BLaER1 treated with 17β-estradiol and CSF1 and Interleukin-3, amounts not matched to agents 10 nM and 100 nM (cell line): ENCODE measurements around the gene TH.

Source experiments
- H3K27ac ChIP-seq, 11 experiments: shearing (Covaris generic); formaldehyde crosslinking; 2 replicates each; pipeline ENCODE4 v1.8.1; 2022
- H3K27me3 ChIP-seq, 11 experiments: shearing (Covaris generic); formaldehyde crosslinking; 2 replicates each; pipeline ENCODE4 v1.8.1; 2022
- H3K36me3 ChIP-seq, 11 experiments: shearing (Covaris generic); formaldehyde crosslinking; 2 replicates each; pipeline ENCODE4 v1.8.1; 2022
- H3K4me1 ChIP-seq, 10 experiments: shearing (Covaris generic); formaldehyde crosslinking; 2 replicates each; pipeline ENCODE4 v1.8.1; 2022
- H3K4me2 ChIP-seq, 11 experiments: shearing (Covaris generic); formaldehyde crosslinking; 2 replicates each; pipeline ENCODE4 v1.8.1; 2022
- H3K4me3 ChIP-seq, 10 experiments: shearing (Covaris generic); formaldehyde crosslinking; 2 replicates each; pipeline ENCODE4 v1.8.1; 2022
- H3K9ac ChIP-seq, 11 experiments: shearing (Covaris generic); formaldehyde crosslinking; 2 replicates each; pipeline ENCODE4 v1.8.1; 2022
- H3K9me3 ChIP-seq, 11 experiments: shearing (Covaris generic); formaldehyde crosslinking; replicated peaks in 1 of 11; 2 replicates each; pipeline ENCODE4 v1.8.1; 2022
- H4K20me1 ChIP-seq, 11 experiments: shearing (Covaris generic); formaldehyde crosslinking; 2 replicates each; pipeline ENCODE4 v1.8.1; 2022
- Cebpa-rat ChIP-seq, 11 experiments: shearing (Covaris generic); IDR thresholded peaks; 2 replicates each; pipeline ENCODE4 v1.8.1; 2022

TH gene

DNA sequence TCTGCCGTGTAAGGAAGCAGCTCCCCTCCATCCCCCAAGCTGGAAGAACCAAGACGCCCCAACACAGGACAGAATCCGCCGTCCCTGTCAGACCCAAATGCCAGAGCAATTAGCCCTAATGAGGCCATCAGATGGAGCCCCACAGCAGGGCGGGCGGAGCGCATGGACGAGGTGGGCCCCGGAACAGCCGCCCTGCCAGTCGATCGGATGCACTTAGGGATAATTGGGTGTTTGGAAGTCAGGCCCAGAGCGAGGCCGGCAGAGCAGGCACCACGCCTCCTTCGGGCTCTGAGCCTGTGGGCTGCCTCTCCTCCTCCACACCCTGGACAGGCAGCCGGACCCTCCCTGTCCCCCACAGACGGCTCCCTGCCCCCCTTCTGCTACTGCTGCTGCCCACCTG, 5.5 kb upstream of the TH start:
- no peaks in the 10 kb centered on the region for H3K9me3 ChIP-seq
- no peaks in the 10 kb centered on the region for H3K36me3 ChIP-seq
- no peak for TF ChIP-seq Cebpa-rat (IDR thresholded peaks at IDR 0.05)
- no peak overlapping the region for H3K9ac ChIP-seq
- H3K27me3 ChIP-seq = peaks cover 0 to 21% (median 14%) of the 10 kb centered on the region in 11 experiments; a peak in 17 of 22 replicates
- no peak overlapping the region for H3K27ac ChIP-seq
- H3K4me2 ChIP-seq = no peak overlapping the region
- no peak overlapping the region for H3K4me3 ChIP-seq
- H3K4me1 ChIP-seq = peaks cover 9 to 28% (median 24%) of the 10 kb centered on the region in 10 experiments; a peak in 17 of 20 replicates
- peaks cover 0 to 17% (median 0%) of the 10 kb centered on the region in 11 experiments; a peak in 7 of 22 replicates for H4K20me1 ChIP-seq

DNA sequence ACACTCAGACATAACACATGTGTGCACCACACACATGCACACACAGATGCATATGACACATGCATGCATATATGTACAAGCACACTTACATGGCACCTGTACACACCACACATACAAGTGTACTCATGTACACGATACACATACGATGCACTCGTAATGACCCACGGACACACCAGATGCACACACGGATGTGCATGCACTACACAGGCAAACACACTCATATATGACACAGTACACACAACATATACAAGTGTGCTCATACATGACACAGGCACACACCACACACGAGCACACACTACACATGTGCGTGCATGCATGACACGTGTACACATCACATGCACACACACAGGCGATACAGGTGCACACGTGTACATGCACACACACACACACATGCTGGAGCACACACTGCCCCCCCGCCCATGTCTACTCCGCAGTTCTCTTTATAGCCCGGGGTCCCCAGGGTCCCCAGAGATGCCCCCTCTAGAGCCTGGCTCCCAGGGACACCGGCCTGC, 4.8 kb upstream of the TH start:
- no peak overlapping the region for H3K4me3 ChIP-seq
- peaks cover 9 to 28% (median 24%) of the 10 kb centered on the region in 10 experiments; a peak in 17 of 20 replicates for H3K4me1 ChIP-seq
- no peak overlapping the region for H3K4me2 ChIP-seq
- no peak overlapping the region for H3K27ac ChIP-seq
- peaks cover 0 to 17% (median 0%) of the 10 kb centered on the region in 11 experiments; a peak in 7 of 22 replicates for H4K20me1 ChIP-seq
- TF ChIP-seq Cebpa-rat (IDR thresholded peaks at IDR 0.05) = no peak
- H3K27me3 ChIP-seq = peaks cover under 1 to 26% (median 16%) of the 10 kb centered on the region in 11 experiments; a peak in 18 of 22 replicates
- no peaks in the 10 kb centered on the region for H3K36me3 ChIP-seq
- no peak overlapping the region for H3K9ac ChIP-seq
- no peaks in the 10 kb centered on the region for H3K9me3 ChIP-seq

DNA sequence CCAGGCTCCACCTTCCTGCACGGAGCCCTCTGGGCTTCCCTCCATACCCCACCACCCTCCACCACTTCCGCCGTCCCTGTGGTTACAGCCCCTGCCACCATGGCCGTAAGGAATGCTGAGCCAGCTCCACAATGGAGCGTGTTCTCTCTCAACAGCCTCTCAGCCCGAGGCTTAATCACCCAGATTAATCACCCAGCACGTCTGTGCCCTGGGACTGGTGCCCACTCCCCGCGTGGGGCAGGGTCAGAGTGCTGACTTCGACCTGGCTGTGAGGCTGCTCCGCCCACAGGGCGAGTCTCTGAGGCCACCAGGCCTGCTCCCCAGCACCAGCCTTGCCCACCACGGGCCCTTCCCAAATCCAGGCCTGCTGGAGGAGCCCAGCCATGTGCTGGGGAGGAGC, 4.0 kb upstream of the TH start:
- H3K9me3 ChIP-seq = no peaks in the 10 kb centered on the region
- no peak overlapping the region for H3K27ac ChIP-seq
- H3K9ac ChIP-seq = no peak overlapping the region
- peaks cover 8 to 29% (median 20%) of the 10 kb centered on the region in 11 experiments; a peak in 18 of 22 replicates for H3K27me3 ChIP-seq
- peaks cover 9 to 22% (median 20%) of the 10 kb centered on the region in 10 experiments; a peak in 17 of 20 replicates for H3K4me1 ChIP-seq
- H3K4me3 ChIP-seq = no peak overlapping the region
- peak overlapping the region in 3 of 11 experiments; percentile 8 to 44 (median 39); a peak in 4 of 22 replicates for H3K4me2 ChIP-seq
- no peak for TF ChIP-seq Cebpa-rat (IDR thresholded peaks at IDR 0.05)
- H4K20me1 ChIP-seq = peaks cover 0 to 17% (median 0%) of the 10 kb centered on the region in 11 experiments; a peak in 7 of 22 replicates
- no peaks in the 10 kb centered on the region for H3K36me3 ChIP-seq

DNA sequence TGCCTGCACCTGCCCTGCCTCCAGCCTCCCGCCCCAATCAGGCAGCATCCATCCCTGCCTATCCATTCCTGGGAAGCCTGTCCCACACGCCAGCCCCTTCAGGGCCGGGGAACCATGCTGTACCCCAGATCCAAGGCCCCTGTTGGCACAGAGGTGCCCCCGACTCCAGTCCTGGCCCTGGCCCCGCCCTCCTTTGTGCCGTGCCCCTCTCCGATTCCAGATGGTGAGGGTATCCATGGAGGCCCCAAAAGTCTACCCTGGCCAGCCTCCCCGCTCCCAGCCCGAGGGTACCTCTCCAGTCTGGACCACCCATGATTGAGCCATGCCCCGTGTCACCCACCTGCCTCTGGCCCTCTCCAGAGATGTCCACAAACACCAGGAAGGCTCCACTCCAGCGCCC, 2.7 kb upstream of the TH start:
- H3K9me3 ChIP-seq = no peaks in the 10 kb centered on the region
- no peak overlapping the region for H3K27ac ChIP-seq
- H3K9ac ChIP-seq = no peak overlapping the region
- no peak for TF ChIP-seq Cebpa-rat (IDR thresholded peaks at IDR 0.05)
- H3K4me2 ChIP-seq = no peak overlapping the region
- H3K4me3 ChIP-seq = no peak overlapping the region
- H3K4me1 ChIP-seq = peaks cover 3 to 15% (median 12%) of the 10 kb centered on the region in 10 experiments; a peak in 17 of 20 replicates
- no peaks in the 10 kb centered on the region for H3K36me3 ChIP-seq
- peaks cover 14 to 29% (median 27%) of the 10 kb centered on the region in 11 experiments for H3K27me3 ChIP-seq
- H4K20me1 ChIP-seq = peaks cover 0 to 26% (median 0%) of the 10 kb centered on the region in 11 experiments; a peak in 8 of 22 replicates

DNA sequence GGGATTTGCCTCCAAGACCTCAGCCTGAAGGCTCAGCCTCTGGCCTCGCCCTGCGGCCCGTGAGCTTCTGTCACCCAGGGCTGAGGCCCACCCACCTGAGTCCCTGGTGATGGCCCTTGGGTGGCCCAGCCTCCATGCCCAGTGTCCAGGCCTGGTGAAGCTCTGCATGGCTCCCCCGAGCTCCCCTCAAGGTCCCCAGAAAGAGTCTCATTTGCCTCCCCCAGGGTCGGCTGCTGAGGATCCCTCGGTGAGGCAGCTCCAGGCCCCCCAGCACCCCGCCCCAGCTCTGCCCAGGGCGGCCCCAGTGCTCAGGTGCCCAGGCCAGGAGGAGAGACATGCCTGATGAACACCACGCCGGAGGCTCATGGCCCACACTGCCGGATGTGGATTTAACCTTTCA, 2.1 kb upstream of the TH start:
- no peak for TF ChIP-seq Cebpa-rat (IDR thresholded peaks at IDR 0.05)
- no peaks in the 10 kb centered on the region for H3K36me3 ChIP-seq
- H3K27me3 ChIP-seq = peaks cover 17 to 35% (median 31%) of the 10 kb centered on the region in 11 experiments
- H4K20me1 ChIP-seq = peaks cover 0 to 32% (median 0%) of the 10 kb centered on the region in 11 experiments; a peak in 7 of 22 replicates
- no peak overlapping the region for H3K4me2 ChIP-seq
- H3K27ac ChIP-seq = no peak overlapping the region
- H3K9me3 ChIP-seq = no peaks in the 10 kb centered on the region
- no peak overlapping the region for H3K9ac ChIP-seq
- peaks cover 0 to 12% (median 9%) of the 10 kb centered on the region in 10 experiments; a peak in 14 of 20 replicates for H3K4me1 ChIP-seq
- H3K4me3 ChIP-seq = no peak overlapping the region

DNA sequence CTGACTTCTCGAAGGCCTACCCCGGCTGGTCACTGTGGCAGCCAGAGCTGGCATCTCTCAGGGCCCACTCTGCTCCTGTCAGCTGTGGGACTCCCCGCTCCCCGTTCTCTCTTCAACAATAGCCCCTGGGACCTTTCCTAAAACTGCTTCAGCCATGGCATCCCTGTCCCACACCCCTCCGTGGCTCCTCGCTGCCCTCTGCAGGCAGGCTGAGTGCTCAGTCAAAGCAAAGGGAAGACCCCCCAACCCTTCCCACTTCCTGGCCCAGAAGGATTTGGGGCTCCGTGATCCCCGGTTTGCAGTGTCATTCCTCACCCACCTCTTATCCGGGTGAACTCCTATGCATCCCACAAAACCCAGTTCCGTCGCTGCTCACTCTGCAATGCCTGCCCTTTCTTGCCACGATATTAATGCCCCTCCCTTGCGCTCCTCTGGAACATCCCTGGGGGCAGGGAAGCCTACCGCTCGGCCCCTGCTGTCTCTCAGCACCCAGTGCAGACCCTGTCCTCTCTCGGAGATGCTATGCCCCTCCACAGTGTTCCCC, 1.6 kb upstream of the TH start:
- peaks cover 0 to 33% (median 0%) of the 10 kb centered on the region in 11 experiments; a peak in 8 of 22 replicates for H4K20me1 ChIP-seq
- no peak for TF ChIP-seq Cebpa-rat (IDR thresholded peaks at IDR 0.05)
- peaks cover 18 to 40% (median 36%) of the 10 kb centered on the region in 11 experiments for H3K27me3 ChIP-seq
- no peak overlapping the region for H3K4me3 ChIP-seq
- H3K4me2 ChIP-seq = no peak overlapping the region
- H3K36me3 ChIP-seq = no peaks in the 10 kb centered on the region
- H3K4me1 ChIP-seq = peaks cover 0 to 9% (median 7%) of the 10 kb centered on the region in 10 experiments; a peak in 9 of 20 replicates
- H3K9me3 ChIP-seq = no peaks in the 10 kb centered on the region
- no peak overlapping the region for H3K9ac ChIP-seq
- H3K27ac ChIP-seq = no peak overlapping the region

DNA sequence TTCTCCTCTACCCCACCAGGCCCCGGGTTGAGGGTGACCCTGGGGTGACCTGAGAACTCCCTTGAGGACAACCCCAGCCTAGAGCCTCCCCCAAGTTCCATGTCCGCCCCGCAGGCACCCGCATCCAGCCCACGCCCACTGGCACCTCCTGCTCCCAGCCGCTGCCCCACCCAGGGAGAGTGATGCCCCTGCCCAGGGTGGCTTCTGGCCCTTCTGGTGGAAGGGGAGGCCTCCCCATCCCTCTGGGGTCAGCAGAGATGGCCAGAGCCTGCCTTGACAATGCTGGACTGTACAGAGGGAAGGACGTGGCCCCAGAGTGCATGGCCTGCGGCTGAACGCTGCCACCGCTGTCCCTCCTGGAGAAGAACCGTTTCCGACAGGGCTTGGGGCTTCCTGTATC, 1.1 kb upstream of the TH start:
- no peak overlapping the region for H3K4me2 ChIP-seq
- H3K9me3 ChIP-seq = no peaks in the 10 kb centered on the region
- H3K36me3 ChIP-seq = no peaks in the 10 kb centered on the region
- no peak for TF ChIP-seq Cebpa-rat (IDR thresholded peaks at IDR 0.05)
- peaks cover 18 to 46% (median 41%) of the 10 kb centered on the region in 11 experiments for H3K27me3 ChIP-seq
- H3K27ac ChIP-seq = no peak overlapping the region
- peaks cover 0 to 33% (median 0%) of the 10 kb centered on the region in 11 experiments; a peak in 8 of 22 replicates for H4K20me1 ChIP-seq
- peaks cover 0 to 9% (median 7%) of the 10 kb centered on the region in 10 experiments; a peak in 9 of 20 replicates for H3K4me1 ChIP-seq
- H3K4me3 ChIP-seq = no peak overlapping the region
- no peak overlapping the region for H3K9ac ChIP-seq

DNA sequence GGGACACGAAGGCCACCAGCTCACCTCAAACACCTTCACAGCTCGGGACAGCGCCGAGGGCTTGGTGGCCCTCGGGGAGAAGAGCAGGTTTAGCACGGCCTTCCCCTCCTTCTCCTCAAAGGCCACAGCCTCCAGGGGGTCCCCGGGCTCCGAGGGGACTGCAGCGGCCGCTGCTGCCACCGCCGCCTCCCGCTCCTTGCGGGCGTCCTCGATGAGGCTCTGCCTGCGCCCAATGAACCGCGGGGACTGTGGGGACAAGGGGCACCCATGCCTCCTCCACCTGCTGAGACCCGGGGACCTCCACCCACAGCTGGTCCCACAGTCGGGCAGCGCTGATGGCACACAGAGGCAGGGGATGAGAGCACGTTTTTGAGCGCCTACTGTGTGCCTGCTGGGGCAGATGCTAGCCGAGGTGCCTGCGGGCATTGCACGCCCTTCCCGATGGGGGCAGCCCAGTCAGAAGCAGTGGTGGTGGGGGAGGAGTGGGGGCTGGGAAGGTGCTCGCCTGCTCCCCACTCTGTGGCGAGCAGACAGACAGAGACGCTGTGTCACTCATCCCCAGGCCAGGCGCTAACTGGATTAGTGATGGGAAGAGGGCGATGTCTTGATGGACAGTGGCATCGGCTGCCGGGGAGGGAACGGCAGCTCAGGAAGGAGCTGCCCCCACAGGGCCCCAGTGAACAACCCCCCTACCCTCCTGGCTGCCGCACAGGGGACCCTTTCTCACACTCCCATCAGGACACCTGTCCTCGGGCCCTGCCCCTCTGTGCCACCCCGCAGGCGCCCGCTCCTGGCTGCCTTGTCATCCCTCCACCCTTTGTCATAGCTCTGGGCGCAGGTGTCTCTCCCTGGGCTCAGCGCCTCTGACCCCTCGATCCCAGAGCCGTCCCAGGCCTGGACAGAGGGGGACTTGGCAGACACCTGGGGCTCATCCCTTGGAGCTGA, 1.7 kb downstream of the TH start:
- no peak overlapping the region for H3K27ac ChIP-seq
- no peaks in the 10 kb centered on the region for H3K36me3 ChIP-seq
- TF ChIP-seq Cebpa-rat (IDR thresholded peaks at IDR 0.05) = no peak
- no peaks in the 10 kb centered on the region for H3K9me3 ChIP-seq
- H4K20me1 ChIP-seq = peaks cover 0 to 32% (median 6%) of the 10 kb centered on the region in 11 experiments; a peak in 11 of 22 replicates
- no peak overlapping the region for H3K4me3 ChIP-seq
- peaks cover 0 to 25% (median 7%) of the 10 kb centered on the region in 10 experiments; a peak in 8 of 20 replicates for H3K4me1 ChIP-seq
- peaks cover 35 to 73% (median 69%) of the 10 kb centered on the region in 11 experiments for H3K27me3 ChIP-seq
- H3K4me2 ChIP-seq = peak overlapping the region in 8 of 11 experiments; percentile 5 to 45 (median 28); a peak in 7 of 22 replicates
- peak overlapping the region in 1 of 11 experiments; percentile 38; a peak in 1 of 22 replicates for H3K9ac ChIP-seq
